Thoracic aorta endothelial cell (primary cell): ENCODE results near the gene TMEM50B. TPM values are rescaled to one million over a fixed set of nuclear protein-coding genes. Genes with fewer than 3 reads are reported as not detected.

ENCODE experiments used
- total RNA-seq: library from RNA; depleted of rRNA; stranded (reverse); fragments of >200 nt; gene quantifications from 2 replicates; pipeline ENCODE4 v1.2.3, GENCODE V29; 2012

The TMEM50B gene
- total RNA-seq: 39.5 and 46.1 TPM in 2 replicates

DNA sequence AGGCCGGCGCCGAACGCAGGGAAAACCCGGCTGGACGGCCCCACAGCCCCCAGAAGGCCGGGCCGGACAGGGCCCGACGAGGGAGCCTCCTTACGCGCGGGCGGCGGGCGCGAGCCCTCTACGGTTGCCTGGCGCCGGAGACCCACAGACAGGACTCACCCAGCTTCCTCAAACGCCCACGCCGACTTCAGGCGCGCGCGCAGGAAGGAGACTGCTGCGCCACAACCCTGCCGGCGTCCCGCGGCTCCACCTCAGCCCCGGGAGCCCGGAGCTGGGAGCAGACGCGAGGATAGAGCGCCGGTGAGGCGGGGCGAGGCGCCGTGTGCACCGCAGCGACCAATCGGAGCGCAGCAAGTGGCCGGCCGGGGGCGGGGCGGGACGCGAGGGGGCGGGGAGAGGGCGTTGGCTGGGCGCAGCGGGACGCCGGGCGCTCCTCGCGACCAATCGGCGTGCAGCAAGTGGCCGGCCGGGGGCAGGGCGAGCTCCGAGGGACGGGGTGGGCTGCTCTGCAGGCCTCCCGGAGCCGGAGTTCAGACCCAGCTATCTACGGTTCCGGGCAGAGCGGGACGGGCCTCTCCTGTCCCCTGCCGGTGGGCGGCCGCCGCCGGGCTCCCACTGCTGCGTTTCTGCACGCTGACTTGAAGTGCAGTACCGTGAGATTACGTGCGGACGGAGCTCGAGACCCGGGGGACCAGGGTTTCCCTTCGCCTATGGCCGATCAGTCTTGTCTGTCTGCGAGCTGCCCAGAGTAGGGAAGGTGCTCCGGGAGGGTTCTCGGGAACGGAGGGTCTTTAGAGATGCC is at the start of gene TMEM50B:
Gene TMEM50B (minus strand): TSS at position 296 of the 802 bp plus-strand sequence. CDS start 11,089 bp downstream, outside the sequence.

DNA sequence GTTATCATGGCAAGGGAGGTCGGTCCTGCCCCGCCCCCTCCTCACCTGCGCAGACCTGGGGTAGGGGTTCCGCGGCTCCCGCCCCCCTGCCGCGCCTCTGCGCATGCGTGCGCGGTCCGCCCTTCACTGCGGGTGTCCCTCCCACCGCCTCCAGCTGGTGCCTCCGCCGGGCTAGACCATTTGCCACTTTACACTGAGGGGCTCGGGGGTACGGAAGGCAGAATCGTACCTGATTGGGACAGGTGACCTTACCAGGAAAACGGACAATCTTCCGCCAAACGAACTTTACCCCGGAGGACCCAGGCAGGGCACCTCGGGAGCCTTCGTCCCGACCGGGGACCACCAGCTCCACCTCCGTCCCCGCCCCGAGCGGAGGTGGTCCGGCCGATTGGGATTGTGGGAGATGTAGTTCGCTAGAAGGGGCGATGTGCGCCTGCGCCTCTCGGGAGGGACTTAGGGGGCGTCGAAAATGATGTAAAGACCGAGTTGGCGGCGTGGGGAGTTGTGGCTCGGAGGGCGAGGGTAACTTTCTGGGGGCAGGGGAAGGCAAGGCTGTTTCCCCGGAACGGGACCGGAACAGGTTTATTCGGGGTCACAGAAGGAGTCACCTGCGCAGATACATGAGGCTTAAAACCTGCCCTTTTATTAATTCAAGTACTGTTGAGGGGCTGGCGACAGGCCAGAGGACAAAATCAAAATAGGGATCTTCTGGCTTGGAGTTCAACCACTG is 11.8 kb upstream of the TMEM50B start, which contains the start of gene DNAJC28:
Gene DNAJC28 (minus strand): TSS at position 344 of the 730 bp plus-strand sequence. CDS start 2,323 bp downstream, outside the sequence.

DNA sequence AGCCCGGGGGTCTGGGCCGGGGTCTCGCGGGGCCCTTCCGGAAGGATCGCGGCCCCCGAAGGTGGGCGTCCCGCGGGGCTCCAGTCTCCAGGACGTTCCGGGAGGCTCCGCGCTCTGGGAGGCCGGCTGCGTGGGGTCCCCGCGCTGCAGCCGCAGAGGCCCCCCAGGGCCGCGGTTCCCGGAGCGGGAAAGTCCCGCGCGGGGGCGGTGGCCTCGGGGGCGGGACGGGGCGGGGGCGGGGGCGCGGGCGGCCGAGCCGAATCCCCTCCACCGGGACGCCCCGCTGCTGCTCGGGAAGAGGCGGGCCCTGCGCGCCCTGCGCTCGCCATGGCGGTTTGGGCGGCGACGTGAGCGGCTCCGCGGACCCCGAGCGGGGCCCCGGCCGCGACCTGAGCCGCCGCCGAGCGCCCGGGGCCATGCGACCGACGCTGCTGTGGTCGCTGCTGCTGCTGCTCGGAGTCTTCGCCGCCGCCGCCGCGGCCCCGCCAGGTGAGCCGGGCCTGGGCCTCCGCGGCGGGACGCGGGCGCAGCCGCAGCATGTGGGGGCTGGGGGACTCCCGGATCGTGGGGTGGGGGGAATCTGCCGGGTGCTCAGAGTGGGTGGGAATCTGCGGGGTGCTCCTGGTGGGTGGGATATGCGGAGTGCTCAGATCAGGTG is 76.5 kb downstream of the TMEM50B start, which contains the start of gene IFNGR2:
Gene IFNGR2 (plus strand): TSS at position 286 of the 658 bp plus-strand sequence. CDS start 131 bp downstream, at position 417.

Other genes starting within 250 kb of the TMEM50B start
- gene IL10RB, start 213.6 kb downstream of the TMEM50B start, total RNA-seq: 32.2 and 38.1 TPM in 2 replicates
- 35.3 and 35.8 TPM in 2 replicates for gene IFNAR1, start 155.0 kb downstream of the TMEM50B start, total RNA-seq
- 37.4 and 50.0 TPM in 2 replicates for gene IFNGR2, start 76.6 kb downstream of the TMEM50B start, total RNA-seq
- gene DNAJC28, start 11.7 kb upstream of the TMEM50B start, total RNA-seq: 1.4 and 2.3 TPM in 2 replicates
- 150 and 176 TPM in 2 replicates for gene GART, start 62.1 kb upstream of the TMEM50B start, total RNA-seq
- 244 and 322 TPM in 2 replicates for gene SON, start 63.1 kb upstream of the TMEM50B start, total RNA-seq
- gene DONSON, start 108.7 kb upstream of the TMEM50B start, total RNA-seq: 31.5 and 34.7 TPM in 2 replicates
- 33.2 and 37.5 TPM in 2 replicates for gene CRYZL1, start 161.8 kb upstream of the TMEM50B start, total RNA-seq
- 81.4 and 97.5 TPM in 2 replicates for gene ITSN1, start 162.5 kb upstream of the TMEM50B start, total RNA-seq